ENCODE data around the gene PCGF6. TPM values are rescaled to one million over a fixed set of nuclear protein-coding genes. Genes with fewer than 3 reads are reported as not detected.
"Not testable (repeated sequence)": the region's sequence is repeated elsewhere in the genome, so short reads cannot be mapped to it uniquely, and the experiment has no call there.

Gene PCGF6
- total and polyA plus RNA-seq, 8 donors, result 7.7 to 14.7 (median 12.9) TPM

GRCh38 chr10:103259989-103260388 lies 91.0 kb downstream of the PCGF6 start:
- Histone ChIP-seq H3K4me3 (no peak overlapping the region), H3K27ac (no peak overlapping the region), H3K27me3 (peaks cover 0 to 23% of the 10 kb centered on the region in 2 donors), H3K36me3 (no peaks in the 10 kb centered on the region), H3K4me1 (no peaks in the 10 kb centered on the region), H3K9me3 (no peaks in the 10 kb centered on the region)
- DNase-seq, result no peak
- TF ChIP-seq, protein P1, sequence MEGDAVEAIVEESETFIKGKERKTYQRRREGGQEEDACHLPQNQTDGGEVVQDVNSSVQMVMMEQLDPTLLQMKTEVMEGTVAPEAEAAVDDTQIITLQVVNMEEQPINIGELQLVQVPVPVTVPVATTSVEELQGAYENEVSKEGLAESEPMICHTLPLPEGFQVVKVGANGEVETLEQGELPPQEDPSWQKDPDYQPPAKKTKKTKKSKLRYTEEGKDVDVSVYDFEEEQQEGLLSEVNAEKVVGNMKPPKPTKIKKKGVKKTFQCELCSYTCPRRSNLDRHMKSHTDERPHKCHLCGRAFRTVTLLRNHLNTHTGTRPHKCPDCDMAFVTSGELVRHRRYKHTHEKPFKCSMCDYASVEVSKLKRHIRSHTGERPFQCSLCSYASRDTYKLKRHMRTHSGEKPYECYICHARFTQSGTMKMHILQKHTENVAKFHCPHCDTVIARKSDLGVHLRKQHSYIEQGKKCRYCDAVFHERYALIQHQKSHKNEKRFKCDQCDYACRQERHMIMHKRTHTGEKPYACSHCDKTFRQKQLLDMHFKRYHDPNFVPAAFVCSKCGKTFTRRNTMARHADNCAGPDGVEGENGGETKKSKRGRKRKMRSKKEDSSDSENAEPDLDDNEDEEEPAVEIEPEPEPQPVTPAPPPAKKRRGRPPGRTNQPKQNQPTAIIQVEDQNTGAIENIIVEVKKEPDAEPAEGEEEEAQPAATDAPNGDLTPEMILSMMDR (IDR thresholded peaks at IDR 0.05), result no peak
- intact Hi-C loops (cut with DNase I), result no loop called here
- no peak for ATAC-seq

DNA sequence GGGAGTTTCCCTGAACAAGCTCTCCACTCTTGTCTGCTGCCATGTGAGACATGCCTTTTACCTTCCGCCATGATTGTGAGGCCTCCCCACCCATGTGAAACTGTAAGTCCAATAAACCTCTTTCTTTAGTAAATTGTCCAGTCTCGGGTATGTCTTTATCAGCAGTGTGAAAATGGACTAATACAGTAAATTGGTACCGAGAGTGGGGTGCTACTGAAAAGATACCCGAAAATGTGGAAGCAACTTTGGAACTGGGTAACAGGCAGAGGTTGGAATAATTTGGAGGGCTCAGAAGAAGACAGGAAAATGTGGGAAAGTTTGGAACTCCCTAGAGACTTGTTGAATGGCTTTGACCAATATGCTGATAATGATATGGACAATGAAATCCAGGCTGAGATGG lies 92.0 kb downstream of the PCGF6 start:
- H3K36me3 ChIP-seq; intact Hi-C loops (cut with DNase I); ATAC-seq; H3K27ac ChIP-seq; H3K4me3 ChIP-seq; H3K9me3 ChIP-seq; DNase-seq; H3K4me1 ChIP-seq: not testable (repeated sequence)
- peaks cover 0 to 12% of the 10 kb centered on the region in 2 donors for H3K27me3 ChIP-seq

DNA sequence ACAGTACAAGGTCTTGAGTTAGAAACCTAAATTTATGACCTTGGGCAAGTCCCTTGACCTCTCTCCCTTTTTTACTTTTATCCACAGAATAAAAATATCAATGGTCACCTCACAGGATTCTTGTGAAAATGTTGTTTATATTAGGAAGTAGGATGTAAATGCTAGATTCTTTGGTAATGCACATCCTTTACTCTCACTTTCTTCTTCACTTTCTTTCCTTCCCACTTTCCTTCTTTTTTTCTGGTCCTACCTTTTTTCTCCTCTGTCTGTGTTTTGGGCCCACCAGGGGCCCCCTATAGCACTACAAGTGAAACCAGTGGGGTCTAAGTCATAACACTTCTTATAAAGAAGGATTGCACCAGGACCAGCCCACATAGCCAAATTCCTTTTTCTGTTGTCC lies 93.1 kb downstream of the PCGF6 start:
- ATAC-seq, result no peak
- intact Hi-C loops (cut with DNase I), result no loop called here
- DNase-seq, result no peak

GRCh38 chr10:103256613-103257012 lies 94.3 kb downstream of the PCGF6 start:
- intact Hi-C loops (cut with DNase I), result no loop called here
- Histone ChIP-seq H3K4me3 (no peak overlapping the region), H3K27ac (no peak overlapping the region), H3K4me1 (no peaks in the 10 kb centered on the region), H3K9me3 (no peaks in the 10 kb centered on the region), H3K36me3 (no peaks in the 10 kb centered on the region), H3K27me3 (no peaks in the 10 kb centered on the region)
- TF ChIP-seq, protein P1 (IDR thresholded peaks at IDR 0.05), result no peak
- ATAC-seq (no peak), DNase-seq (no peak)

More for the DNA sequence above, 93.1 kb downstream of the PCGF6 start:
- Histone ChIP-seq H3K4me1 (no peaks in the 10 kb centered on the region), H3K27me3 (peaks cover 0 to 1% of the 10 kb centered on the region in 2 donors), H3K4me3 (no peak overlapping the region), H3K9me3 (no peaks in the 10 kb centered on the region), H3K36me3 (no peaks in the 10 kb centered on the region), H3K27ac (no peak overlapping the region)
- TF ChIP-seq, protein P1 (IDR thresholded peaks at IDR 0.05), result no peak

- H3K36me3 ChIP-seq, result no peaks in the 10 kb centered on the region
- H3K4me3 ChIP-seq, result no peak overlapping the region
- intact Hi-C loops (cut with DNase I), result no loop called here
- ATAC-seq, result no peak
- H3K9me3 ChIP-seq, result no peaks in the 10 kb centered on the region
- no peak for DNase-seq
- H3K4me1 ChIP-seq, result no peaks in the 10 kb centered on the region
- H3K27me3 ChIP-seq, result no peaks in the 10 kb centered on the region
- TF ChIP-seq, protein P1 (IDR thresholded peaks at IDR 0.05), result no peak
- H3K27ac ChIP-seq, result no peak overlapping the region
These were observed 96.2 kb downstream of the PCGF6 start for GRCh38 chr10:103254538-103255325.

DNA sequence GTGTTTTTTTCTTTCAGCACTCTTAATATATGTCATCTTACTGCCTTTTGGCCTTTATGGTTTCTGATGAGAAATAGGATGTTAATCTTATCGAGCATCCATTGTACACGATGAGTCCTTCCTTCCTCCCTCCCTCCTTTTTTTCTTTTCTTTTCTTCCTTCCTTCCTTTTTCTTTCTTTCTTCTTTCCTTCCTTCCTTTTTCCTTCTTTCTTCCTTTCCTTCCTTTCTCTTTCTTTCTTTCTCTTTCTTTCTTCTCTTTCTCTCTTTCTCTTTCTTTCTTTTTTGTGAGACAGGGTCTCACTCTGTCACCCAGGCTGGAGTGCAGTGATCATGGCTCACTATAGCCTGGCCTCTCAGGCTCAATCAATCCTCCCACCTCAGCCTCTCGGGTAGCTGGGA lies 96.8 kb downstream of the PCGF6 start:
- no peak overlapping the region for H3K27ac ChIP-seq
- no peaks in the 10 kb centered on the region for H3K27me3 ChIP-seq
- ATAC-seq (no peak), DNase-seq (no peak)
- intact Hi-C loops (cut with DNase I), result no loop called here
- TF ChIP-seq, protein P1 (IDR thresholded peaks at IDR 0.05), result no peak
- H3K4me1 ChIP-seq, result no peaks in the 10 kb centered on the region
- H3K36me3 ChIP-seq, result no peaks in the 10 kb centered on the region
- no peak overlapping the region for H3K4me3 ChIP-seq
- no peaks in the 10 kb centered on the region for H3K9me3 ChIP-seq

All from left lung (tissue), 10 donors.